CD4-positive, alpha-beta T cell treated with Interleukin-4 for 1 hour (primary cell): ENCODE results near the gene TYW1.
A peak's percentile ranks its signal among the peaks of the same experiment; 100 is the strongest.
"Not testable (repeated sequence)": the region's sequence is repeated elsewhere in the genome, so short reads cannot be mapped to it uniquely, and the experiment has no call there.

Source experiments
- DNase-seq, 2 donors: peaks; one replicate each; pipeline ENCODE4 v3.0.0-alpha.2; 2020 to 2022

Gene TYW1

DNA sequence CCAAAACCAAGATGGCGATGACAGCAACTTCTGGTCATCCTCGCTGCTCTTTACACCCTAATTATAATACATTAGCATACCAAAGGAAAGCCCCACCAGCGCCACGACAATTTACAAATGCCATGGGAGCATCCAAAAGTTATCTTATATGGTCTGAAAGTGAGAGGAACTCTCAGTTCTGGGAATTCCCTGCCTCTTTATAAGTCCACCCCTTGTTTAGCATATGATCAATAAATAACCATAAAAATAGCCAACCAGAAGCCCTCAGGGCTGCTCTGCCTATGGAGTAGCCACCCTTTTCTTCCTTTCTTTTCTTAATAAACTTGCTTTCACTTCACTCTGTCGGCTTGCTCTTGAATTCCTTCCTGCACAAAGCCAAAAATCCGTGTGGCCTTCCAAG lies 262.7 kb downstream of the TYW1 start:
- not testable (repeated sequence) for DNase-seq

DNA sequence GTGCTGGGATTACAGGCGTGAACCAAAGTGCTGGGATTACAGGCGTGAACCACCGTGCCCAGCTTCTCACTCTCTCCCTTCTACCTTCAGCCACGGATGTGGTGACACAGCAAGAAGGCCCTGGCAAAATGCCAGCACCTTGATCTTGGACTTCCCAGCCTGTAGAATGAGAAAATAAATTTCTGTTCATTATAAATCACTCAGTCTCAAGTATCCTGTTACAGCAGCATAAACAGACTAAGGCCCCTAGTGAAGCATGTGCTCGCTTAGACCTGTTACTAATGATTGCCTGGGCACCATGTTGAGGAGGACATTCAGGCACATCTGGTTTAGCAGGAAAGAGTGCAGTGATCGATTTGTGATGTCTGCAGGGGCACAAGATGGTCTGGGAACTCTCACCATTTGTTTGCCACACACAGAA lies 263.5 kb downstream of the TYW1 start:
- peak; percentile 12 to 31 for DNase-seq

DNA sequence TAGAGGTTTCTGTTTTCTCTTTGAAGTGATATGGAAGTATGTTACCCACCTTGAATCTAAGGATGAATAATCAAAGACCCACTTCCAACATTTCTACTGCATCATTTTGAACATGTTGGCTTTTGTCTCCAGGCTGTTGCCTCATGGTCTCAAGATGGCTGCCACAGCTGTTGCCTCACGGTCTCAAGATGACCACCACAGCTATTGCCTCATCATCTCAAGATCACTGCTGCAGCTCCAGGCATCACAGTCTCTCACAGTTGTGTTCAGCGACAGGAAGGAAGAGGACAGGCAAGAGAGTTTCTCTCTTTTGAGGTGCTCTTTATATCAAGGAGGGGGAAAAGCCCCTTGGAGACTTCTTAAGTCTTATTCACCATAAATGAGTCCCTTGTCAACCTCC lies 267.4 kb downstream of the TYW1 start:
- DNase-seq = not testable (repeated sequence)

DNA sequence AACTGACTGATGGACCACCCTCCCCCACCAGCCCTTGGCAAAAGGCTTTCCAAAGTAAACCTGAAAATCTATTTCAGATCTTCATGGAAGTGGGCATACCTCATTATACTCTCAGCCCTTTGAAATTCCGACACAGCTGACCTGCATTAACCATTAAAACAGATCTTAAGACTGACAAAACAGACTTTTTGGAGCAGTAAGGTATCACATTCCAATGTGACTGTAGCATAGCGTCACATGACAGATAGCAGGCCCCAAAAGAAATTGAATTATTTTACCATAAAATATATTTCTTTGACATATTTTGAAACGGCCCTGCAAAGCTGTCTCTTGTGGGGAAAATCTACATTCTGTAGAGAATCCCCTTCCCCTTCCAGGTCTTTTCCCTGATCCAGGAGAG lies 269.4 kb downstream of the TYW1 start:
- DNase-seq = not testable (repeated sequence)

DNA sequence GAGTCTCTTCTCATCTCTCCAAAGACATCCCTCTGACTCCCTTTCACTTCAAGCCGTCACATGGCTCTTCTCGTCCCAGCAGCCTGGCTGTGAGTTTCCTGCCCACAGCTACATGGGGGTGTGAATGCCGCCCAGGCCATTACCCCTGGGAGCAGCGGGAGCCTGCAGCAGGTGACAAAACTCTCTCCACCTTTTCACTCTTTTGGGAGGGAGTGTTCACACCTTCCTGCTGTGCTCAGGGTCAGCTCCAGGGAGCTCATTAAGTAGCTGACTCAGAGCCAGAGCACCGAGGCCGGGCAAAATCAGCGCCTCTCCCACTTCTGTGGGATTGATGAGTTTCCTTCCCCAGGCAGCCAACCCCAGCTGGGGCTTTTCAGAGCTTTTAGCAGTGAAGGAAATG lies 271.3 kb downstream of the TYW1 start:
- no peak for DNase-seq

DNA sequence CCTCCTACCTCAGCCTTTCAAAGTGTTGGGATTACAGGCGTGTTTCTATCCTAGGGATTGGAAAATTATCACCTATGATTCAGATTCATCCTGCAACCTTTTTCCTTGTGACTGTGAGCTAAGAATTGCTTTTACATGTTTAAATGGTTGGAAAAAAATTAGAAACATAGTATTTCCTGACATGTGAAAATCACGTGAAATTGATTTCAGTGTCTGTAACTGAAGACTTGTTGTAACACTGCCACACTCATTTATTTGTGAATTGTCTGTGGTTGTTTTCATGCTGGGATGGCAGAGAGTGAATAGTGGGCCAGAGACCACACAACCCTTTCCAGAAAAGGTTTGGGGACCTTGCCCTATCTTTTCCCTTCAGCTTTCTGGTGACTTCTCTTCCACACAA lies 273.3 kb downstream of the TYW1 start:
- DNase-seq = not testable (repeated sequence)
